Measurements from ENCODE around the gene PDK2.
A peak's percentile ranks its signal among the peaks of the same experiment; 100 is the strongest.

PDK2 gene

GRCh38 chr17:50139950-50140885 lies 45.1 kb downstream of the PDK2 start:
- DNase-seq: peak; percentile 84

- no peak for DNase-seq
Observed at GRCh38 chr17:50141026-50141744, 46.0 kb downstream of the PDK2 start.

- DNase-seq: no peak
Observed at GRCh38 chr17:50141745-50142110, 46.6 kb downstream of the PDK2 start.

GRCh38 chr17:50143461-50144176 lies 48.5 kb downstream of the PDK2 start:
- no peak for DNase-seq

GRCh38 chr17:50144355-50144754 lies 49.2 kb downstream of the PDK2 start:
- no peak for DNase-seq

- DNase-seq: no peak
Observed at GRCh38 chr17:50144845-50145531, 49.8 kb downstream of the PDK2 start.

- no peak for DNase-seq
Observed at GRCh38 chr17:50145532-50146229, 50.5 kb downstream of the PDK2 start.

GRCh38 chr17:50146230-50146926 lies 51.2 kb downstream of the PDK2 start:
- no peak for DNase-seq

GRCh38 chr17:50146927-50147665 lies 51.9 kb downstream of the PDK2 start:
- DNase-seq: no peak

GRCh38 chr17:50147841-50148225 lies 52.7 kb downstream of the PDK2 start:
- no peak for DNase-seq

GRCh38 chr17:50148226-50149090 lies 53.3 kb downstream of the PDK2 start:
- peak; percentile 78 for DNase-seq

- DNase-seq: no peak
Observed at GRCh38 chr17:50149091-50149416, 53.9 kb downstream of the PDK2 start.

GRCh38 chr17:50149417-50150353 lies 54.5 kb downstream of the PDK2 start:
- DNase-seq: peak; percentile 52

- DNase-seq: no peak
Observed at GRCh38 chr17:50150354-50151040, 55.3 kb downstream of the PDK2 start, which contains the start of gene PPP1R9B. PPP1R9B (minus strand) TSS chr17:50150677; CDS start chr17:50150513, 164 bp downstream.

- peak; percentile 86 for DNase-seq
Observed at GRCh38 chr17:50151041-50151936, 56.1 kb downstream of the PDK2 start.

- peak; percentile 58 for DNase-seq
Observed at GRCh38 chr17:50151937-50152547, 56.9 kb downstream of the PDK2 start.

Data from stimulated activated CD4-positive, alpha-beta T cell treated with anti-CD3 and anti-CD28 coated beads, Interleukin-4, amount 100 ng/mL, for 24 hours (primary cell).